Mesenchymal stem cell (in vitro differentiated cells and primary cell): ENCODE results near the gene SF3A2.
A peak's percentile ranks its signal among the peaks of the same experiment; 100 is the strongest.
"Not testable (repeated sequence)": the region's sequence is repeated elsewhere in the genome, so short reads cannot be mapped to it uniquely, and the experiment has no call there.

Experiments
- DNase-seq: peaks from one replicate; pipeline ENCODE4 v3.0.0-alpha.2; 2013
- H2AFZ ChIP-seq: one replicate; pipeline ENCODE4 v1.6.1; 2013; ENCODE audit warnings: low read depth, mild to moderate bottlenecking, control low read depth, inconsistent platforms, low read length, moderate library complexity
- H2AK5ac ChIP-seq: 2 replicates; pipeline ENCODE4 v1.6.1; 2013; ENCODE audit warnings: low read length, moderate library complexity, mild to moderate bottlenecking, inconsistent platforms; ENCODE audit not compliant: severe bottlenecking
- H2BK120ac ChIP-seq: one replicate; pipeline ENCODE4 v1.6.1; 2013; ENCODE audit warnings: low read depth, mild to moderate bottlenecking, inconsistent platforms, low read length, moderate library complexity
- H2BK12ac ChIP-seq, 2 experiments: one replicate each; pipeline ENCODE4 v1.6.1; 2013; ENCODE audit warnings: inconsistent platforms in 2 of 2, low read length in 2 of 2, mild to moderate bottlenecking in 2 of 2, moderate library complexity in 2 of 2, control low read depth in 1 of 2
- H2BK15ac ChIP-seq: one replicate; pipeline ENCODE4 v1.6.1; 2013; ENCODE audit warnings: mild to moderate bottlenecking, low read depth, inconsistent platforms; ENCODE audit not compliant: poor library complexity, severe bottlenecking
- H2BK5ac ChIP-seq: 2 replicates; pipeline ENCODE4 v1.6.1; 2013; ENCODE audit warnings: low read depth, mild to moderate bottlenecking, low read length, control low read depth, inconsistent platforms; ENCODE audit not compliant: poor library complexity, severe bottlenecking
- H3K14ac ChIP-seq, 2 experiments: one replicate each; pipeline ENCODE4 v1.6.1; 2013; ENCODE audit warnings: inconsistent platforms in 2 of 2, low read length in 2 of 2, control low read depth in 1 of 2, mild to moderate bottlenecking in 1 of 2, moderate library complexity in 1 of 2
- H3K18ac ChIP-seq, 2 experiments: one replicate each; pipeline ENCODE4 v1.6.1; 2013; ENCODE audit warnings: inconsistent platforms in 2 of 2, low read length in 2 of 2, control low read depth in 1 of 2, low read depth in 1 of 2, mild to moderate bottlenecking in 1 of 2
- H3K23ac ChIP-seq, 2 experiments: one replicate each; pipeline ENCODE4 v1.6.1; 2013; ENCODE audit warnings: inconsistent platforms in 2 of 2, low read length in 2 of 2, mild to moderate bottlenecking in 2 of 2, moderate library complexity in 2 of 2, control low read depth in 1 of 2
- H3K27ac ChIP-seq: 2 replicates; pipeline ENCODE4 v1.5.1; 2013; ENCODE audit warnings: mild to moderate bottlenecking, moderate library complexity, low read length, control low read depth, inconsistent platforms; ENCODE audit not compliant: poor library complexity, severe bottlenecking
- H3K27me3 ChIP-seq, 2 experiments: 2 replicates each; pipeline versions ENCODE4 v1.6.1 to v1.7.0; 2013; ENCODE audit warnings: low read length in 2 of 2, mild to moderate bottlenecking in 2 of 2, moderate library complexity in 2 of 2, control low read depth in 1 of 2, inconsistent platforms in 1 of 2; ENCODE audit not compliant: control insufficient read depth in 1 of 2, insufficient read depth in 1 of 2
- H3K36me3 ChIP-seq, 2 experiments: 2 replicates each; pipeline versions ENCODE4 v1.6.1 to v1.7.0; 2013; ENCODE audit warnings: low read length in 2 of 2, control low read depth in 1 of 2, inconsistent platforms in 1 of 2, low read depth in 1 of 2, mild to moderate bottlenecking in 1 of 2; ENCODE audit not compliant: insufficient read depth in 2 of 2, control insufficient read depth in 1 of 2
- H3K4ac ChIP-seq, 2 experiments: one replicate each; pipeline ENCODE4 v1.6.1; 2013; ENCODE audit warnings: inconsistent platforms in 2 of 2, low read length in 2 of 2, mild to moderate bottlenecking in 2 of 2, moderate library complexity in 2 of 2, control low read depth in 1 of 2, low read depth in 1 of 2
- H3K4me1 ChIP-seq: 2 replicates; pipeline ENCODE4 v1.6.1; 2013; ENCODE audit warnings: low read depth, low read length, control low read depth; ENCODE audit not compliant: control insufficient read depth, insufficient read depth
- H3K4me2 ChIP-seq: 2 replicates; pipeline ENCODE4 v1.6.1; 2013; ENCODE audit warnings: low read length, mild to moderate bottlenecking, inconsistent platforms; ENCODE audit not compliant: poor library complexity, severe bottlenecking
- H3K4me3 ChIP-seq, 2 experiments: 2 replicates each; pipeline versions ENCODE4 v1.5.1 to v1.7.0; 2013; ENCODE audit warnings: low read length in 2 of 2, mild to moderate bottlenecking in 2 of 2, control low read depth in 1 of 2, low read depth in 1 of 2; ENCODE audit not compliant: insufficient read depth in 1 of 2
- H3K79me1 ChIP-seq: replicated peaks from 2 replicates; pipeline ENCODE4 v1.6.1; 2013; ENCODE audit warnings: mild to moderate bottlenecking, control low read depth, low read length, inconsistent platforms; ENCODE audit not compliant: poor library complexity, severe bottlenecking
- H3K9ac ChIP-seq: 2 replicates; pipeline ENCODE4 v1.7.0; 2013; ENCODE audit warnings: mild to moderate bottlenecking, low read length, moderate library complexity
- H3K9me3 ChIP-seq: 2 replicates; pipeline ENCODE4 v1.7.0; 2013; ENCODE audit warnings: mild to moderate bottlenecking, low read length; ENCODE audit not compliant: control insufficient read depth
- H4K8ac ChIP-seq: one replicate; pipeline ENCODE4 v1.6.1; 2013; ENCODE audit warnings: inconsistent platforms, mild to moderate bottlenecking, low read length, moderate library complexity
- H4K91ac ChIP-seq: one replicate; pipeline ENCODE4 v1.6.1; 2013; ENCODE audit warnings: mild to moderate bottlenecking, low read length, inconsistent platforms
- WGBS: methylation state at CpG from one replicate; pipeline ENCODE4 v1.1.7; 2013; ENCODE audit warnings: mixed read lengths; 5-methylcytosine and 5-hydroxymethylcytosine counted together

The SF3A2 gene

DNA sequence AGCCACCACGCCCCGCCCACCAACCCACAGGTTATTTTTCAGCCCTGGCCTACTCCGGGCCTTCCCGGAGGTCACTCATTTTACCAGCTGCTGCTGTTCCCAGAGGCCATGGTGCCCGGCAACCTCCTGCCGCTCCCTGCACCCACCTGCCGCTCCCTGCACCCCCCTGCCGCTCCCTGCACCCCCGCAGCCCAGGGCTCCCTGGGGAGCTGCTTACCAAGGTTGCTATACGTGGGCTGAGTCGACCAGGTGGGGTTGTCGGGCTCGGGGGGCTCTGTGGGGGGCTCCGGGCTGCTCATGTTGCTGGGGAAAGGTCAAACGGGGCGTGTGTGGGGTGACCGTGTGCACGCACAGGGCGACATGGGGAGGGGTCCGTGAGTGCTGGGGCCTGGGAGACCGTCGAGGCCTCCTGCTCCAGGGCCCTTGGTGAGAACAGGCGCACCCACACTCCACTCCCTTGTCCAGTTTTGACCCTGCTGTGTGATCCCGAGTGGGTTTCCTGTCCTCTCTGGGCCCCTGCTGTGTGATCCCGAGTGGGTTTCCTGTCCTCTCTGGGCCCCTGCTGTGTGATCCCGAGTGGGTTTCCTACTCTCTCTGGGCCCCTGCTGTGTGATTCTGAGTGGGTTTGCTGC lies 44.1 kb downstream of the SF3A2 start:
- H3K23ac ChIP-seq = no peak overlapping the region
- H3K9me3 ChIP-seq = no peaks in the 10 kb centered on the region
- H4K91ac ChIP-seq = peak overlapping the region; percentile 68
- peaks cover 4 to 25% of the 10 kb centered on the region in 2 experiments for H3K36me3 ChIP-seq
- H3K14ac ChIP-seq = peak overlapping the region in 1 of 2 experiments; percentile 79
- peaks cover 33% of the 10 kb centered on the region for H3K4me1 ChIP-seq
- no peak overlapping the region for H3K18ac ChIP-seq
- H2BK120ac ChIP-seq = no peak overlapping the region
- 88% methylated on average over 23 of the region's 26 CpGs for WGBS
- no peak overlapping the region for H2BK12ac ChIP-seq
- no peak overlapping the region for H2AK5ac ChIP-seq
- H3K4ac ChIP-seq = no peak overlapping the region
- no peak overlapping the region for H3K27ac ChIP-seq
- no peak overlapping the region for H2BK5ac ChIP-seq
- DNase-seq = no peak
- no peak overlapping the region for H2BK15ac ChIP-seq
- no peak overlapping the region for H3K4me3 ChIP-seq
- H3K4me2 ChIP-seq = no peak overlapping the region
- peak overlapping the region; percentile 41 for H4K8ac ChIP-seq
- peaks cover 0 to 3% of the 10 kb centered on the region in 2 experiments for H3K27me3 ChIP-seq
- peaks cover 18% of the 10 kb centered on the region for H3K79me1 ChIP-seq
- H2AFZ ChIP-seq = no peak overlapping the region
- no peak overlapping the region for H3K9ac ChIP-seq

DNA sequence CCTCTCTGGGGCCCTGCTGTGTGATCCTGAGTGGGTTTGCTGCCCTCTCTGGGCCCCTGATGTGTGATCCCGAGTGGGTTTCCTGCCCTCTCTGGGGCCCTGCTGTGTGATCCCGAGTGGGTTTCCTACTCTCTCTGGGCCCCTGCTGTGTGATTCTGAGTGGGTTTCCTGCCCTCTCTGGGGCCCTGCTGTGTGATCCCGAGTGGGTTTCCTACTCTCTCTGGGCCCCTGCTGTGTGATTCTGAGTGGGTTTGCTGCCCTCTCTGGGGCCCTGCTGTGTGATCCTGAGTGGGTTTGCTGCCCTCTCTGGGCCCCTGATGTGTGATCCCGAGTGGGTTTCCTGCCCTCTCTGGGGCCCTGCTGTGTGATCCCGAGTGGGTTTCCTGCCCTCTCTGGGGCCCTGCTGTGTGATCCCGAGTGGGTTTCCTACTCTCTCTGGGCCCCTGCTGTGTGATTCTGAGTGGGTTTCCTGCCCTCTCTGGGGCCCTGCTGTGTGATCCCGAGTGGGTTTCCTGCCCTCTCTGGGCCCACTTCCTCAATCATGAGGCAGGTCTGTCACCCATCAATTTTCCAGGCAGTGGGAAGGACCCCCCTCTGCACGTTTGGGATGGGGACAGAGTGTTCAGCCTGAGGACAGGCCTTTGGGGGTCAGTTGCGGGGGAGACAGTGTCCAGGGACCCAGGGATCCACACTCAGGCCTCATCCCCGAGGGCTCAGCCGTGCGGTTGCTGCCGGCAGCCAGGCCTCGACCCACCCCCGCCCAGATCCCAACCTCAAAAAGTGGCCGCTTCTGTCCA lies 44.8 kb downstream of the SF3A2 start:
- not testable (repeated sequence) for H2BK5ac ChIP-seq, H3K27ac ChIP-seq, DNase-seq, H3K27me3 ChIP-seq, H3K4me3 ChIP-seq, H2AK5ac ChIP-seq, H3K9me3 ChIP-seq
- H3K14ac ChIP-seq = peak overlapping the region in 1 of 2 experiments; percentile 91
- H2BK12ac ChIP-seq = peak overlapping the region in 1 of 2 experiments; percentile 97
- H3K4me2 ChIP-seq = peak overlapping the region; percentile 88
- H2AFZ ChIP-seq = peak overlapping the region; percentile 29
- 14% methylated on average over 7 of the region's 16 CpGs for WGBS
- peak overlapping the region; percentile 29 for H3K9ac ChIP-seq
- H3K79me1 ChIP-seq = peaks cover 15% of the 10 kb centered on the region
- peak overlapping the region in 1 of 2 experiments; percentile 96 for H3K23ac ChIP-seq
- H3K18ac ChIP-seq = peak overlapping the region; percentile 31 to 96
- H3K36me3 ChIP-seq = peaks cover 4 to 18% of the 10 kb centered on the region in 2 experiments
- H4K8ac ChIP-seq = peak overlapping the region; percentile 25
- H2BK15ac ChIP-seq = peak overlapping the region; percentile 31
- peaks cover 28% of the 10 kb centered on the region for H3K4me1 ChIP-seq
- H2BK120ac ChIP-seq = peak overlapping the region; percentile 59
- peak overlapping the region; percentile 10 for H4K91ac ChIP-seq
- H3K4ac ChIP-seq = peak overlapping the region; percentile 52 to 95

- peak within 1 kb of the TSS in 1 of 2 experiments; percentile 91 for H3K14ac ChIP-seq
- H3K23ac ChIP-seq = peak within 1 kb of the TSS in 1 of 2 experiments; percentile 96
- H3K4me3 ChIP-seq = peak within 1 kb of the TSS in 1 of 2 experiments; percentile 37
- peak within 1 kb of the TSS in 1 of 2 experiments; percentile 97 for H2BK12ac ChIP-seq
- peak; percentile 73 for DNase-seq
- peak within 1 kb of the TSS; percentile 60 to 96 for H3K18ac ChIP-seq
- H2BK5ac ChIP-seq = no peak within 1 kb of the TSS
- peaks cover under 1 to 10% of the 10 kb centered on the region in 2 experiments for H3K36me3 ChIP-seq
- peak within 1 kb of the TSS; percentile 91 for H2BK15ac ChIP-seq
- H3K27ac ChIP-seq = no peak within 1 kb of the TSS
- no peak within 1 kb of the TSS for H2AK5ac ChIP-seq
- H3K27me3 ChIP-seq = peaks cover 10 to 17% of the 10 kb centered on the region in 2 experiments
- peak within 1 kb of the TSS; percentile 29 for H2AFZ ChIP-seq
- H3K79me1 ChIP-seq = peaks cover 10% of the 10 kb centered on the region
- H3K9ac ChIP-seq = peak within 1 kb of the TSS; percentile 29
- peak within 1 kb of the TSS; percentile 52 to 95 for H3K4ac ChIP-seq
- peak within 1 kb of the TSS; percentile 88 for H3K4me2 ChIP-seq
- peaks cover 26% of the 10 kb centered on the region for H3K4me1 ChIP-seq
- WGBS = 7% methylated on average over 37 of the region's 41 CpGs
- peak within 1 kb of the TSS; percentile 59 for H2BK120ac ChIP-seq
- no peaks in the 10 kb centered on the region for H3K9me3 ChIP-seq
- peak within 1 kb of the TSS; percentile 92 for H4K91ac ChIP-seq
- H4K8ac ChIP-seq = peak within 1 kb of the TSS; percentile 80
Observed at GRCh38 chr19:2282062-2282861, 45.6 kb downstream of the SF3A2 start, which contains the start of gene PEAK3. Gene PEAK3 (minus strand): TSS chr19:2282175. CDS start chr19:2280931, 1,244 bp downstream.
